Measurements from ENCODE around the gene ANO2.

Gene ANO2

DNA sequence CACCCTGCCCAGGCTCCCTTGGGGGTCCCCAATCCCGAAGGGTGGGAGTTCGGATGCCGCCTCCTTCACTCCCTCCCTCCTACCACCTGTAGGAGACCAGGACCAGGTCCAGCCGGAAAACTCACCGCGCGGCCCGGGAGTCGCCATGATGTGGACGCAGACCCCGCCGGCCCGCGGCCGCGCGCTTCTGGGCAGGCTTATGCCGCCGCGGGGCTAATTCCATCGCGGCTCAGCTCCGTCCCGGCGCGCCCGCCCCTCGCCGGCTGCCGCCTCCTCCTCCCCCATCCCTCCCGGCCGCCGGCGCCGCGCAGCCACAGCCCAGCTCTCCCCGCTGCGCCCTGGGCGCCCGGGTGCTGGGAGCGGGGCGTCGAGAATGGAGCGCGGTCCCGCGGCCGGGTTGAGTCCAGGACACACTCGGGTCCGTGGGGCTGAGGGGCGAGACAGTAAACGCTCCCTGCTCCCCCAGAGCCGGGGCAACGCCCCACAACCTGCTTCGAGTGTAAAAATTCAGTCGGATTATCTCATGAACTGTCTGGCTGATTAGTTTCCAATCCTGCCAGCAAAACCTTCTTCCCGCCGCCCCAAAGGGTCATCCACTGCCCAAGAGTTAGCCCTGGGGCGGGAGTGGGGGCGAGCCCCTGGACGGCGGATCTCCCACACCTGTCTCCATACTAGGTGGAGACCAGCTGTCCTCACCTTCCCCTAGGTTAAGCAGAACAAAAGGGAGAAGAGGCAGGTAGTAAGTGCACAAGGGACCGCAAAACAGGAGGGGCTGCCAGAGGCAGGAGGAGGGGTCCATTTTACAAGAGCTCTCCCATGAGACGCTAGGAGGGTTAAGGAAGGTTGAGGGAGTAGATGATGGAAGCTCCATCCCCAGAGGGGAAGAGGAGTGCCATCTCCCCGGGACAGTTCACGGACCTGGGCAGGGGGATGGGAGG, at the start of gene ANO2:
Gene ANO2 (minus strand): TSS at position 189 of the 938 bp plus-strand sequence. CDS start 42 bp downstream, at position 147.
- no peak for FAIRE-seq
- DNase-seq (ENCODE audit: insufficient read length, low spot score) = no peak

DNA sequence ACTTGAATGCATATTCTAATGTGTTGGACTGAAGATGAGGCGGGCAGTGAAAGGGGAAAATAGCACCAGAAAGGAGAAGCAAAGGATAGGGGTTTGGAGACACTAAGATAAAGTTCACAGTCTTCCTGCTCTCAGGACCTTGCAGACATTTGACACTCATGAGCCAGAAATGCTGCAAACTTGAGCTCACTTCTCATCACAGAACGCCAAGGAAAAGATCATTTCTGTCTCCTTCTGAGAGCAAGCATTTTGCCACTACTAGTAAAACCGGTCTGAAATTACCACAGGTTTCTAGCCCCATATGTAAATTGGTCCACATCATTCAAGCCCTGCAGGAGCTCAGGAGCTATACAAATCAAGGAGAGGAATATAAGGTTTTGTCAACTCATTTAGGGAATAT, 44.6 kb upstream of the ANO2 start:
- DNase-seq (ENCODE audit: insufficient read length, low spot score) (no peak), FAIRE-seq (no peak)

GRCh38 chr12:5988659-5989116, 43.6 kb upstream of the ANO2 start:
- peak; percentile 73 for DNase-seq (ENCODE audit: insufficient read length, low spot score)
- FAIRE-seq = peak; percentile 93

DNA sequence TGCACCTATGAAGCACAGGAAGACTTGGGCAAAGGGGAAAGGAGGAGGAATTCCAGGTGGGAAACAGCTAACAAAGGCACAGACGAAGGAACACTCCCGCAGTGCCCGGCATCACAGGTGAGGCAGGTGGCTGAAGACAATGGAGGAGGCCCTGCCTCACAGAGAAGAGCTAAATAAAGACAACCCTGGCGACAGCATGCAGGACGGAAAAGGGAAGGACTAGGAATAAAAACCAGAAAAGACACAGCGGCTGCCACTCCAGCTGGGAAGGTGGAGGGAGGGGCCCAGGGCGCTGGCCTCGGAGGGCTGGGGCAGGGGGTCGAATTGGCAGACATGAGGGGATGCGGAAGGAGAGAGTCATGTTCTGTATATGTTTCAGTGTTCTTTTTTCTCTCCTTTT, 43.0 kb upstream of the ANO2 start:
- DNase-seq (ENCODE audit: insufficient read length, low spot score) (no peak), FAIRE-seq (no peak)

- DNase-seq (ENCODE audit: insufficient read length, low spot score) (no peak), FAIRE-seq (no peak)
Observed at GRCh38 chr12:5987573-5987972, 42.5 kb upstream of the ANO2 start.

DNA sequence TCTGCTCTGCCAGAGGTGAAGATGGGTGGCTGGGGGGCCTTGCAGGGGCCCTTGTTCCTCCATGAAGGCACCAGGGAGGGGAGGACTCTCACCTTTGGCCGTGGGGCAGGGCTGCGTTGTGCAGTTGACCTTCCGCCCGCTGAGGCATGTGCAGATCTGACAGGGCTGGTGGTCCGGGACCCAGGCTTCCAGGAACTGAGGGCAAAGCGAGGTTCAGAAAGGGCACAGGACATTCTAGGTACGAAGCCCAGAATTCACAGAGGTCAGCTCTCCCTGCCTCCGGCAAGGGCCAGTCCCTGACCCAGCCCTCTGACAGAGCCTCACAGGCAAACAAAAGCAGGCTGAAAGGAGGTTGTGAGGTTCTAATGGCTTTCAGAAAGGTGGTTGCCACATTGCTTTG, 40.4 kb upstream of the ANO2 start:
- no peak for DNase-seq (ENCODE audit: insufficient read length, low spot score)
- no peak for FAIRE-seq

DNA sequence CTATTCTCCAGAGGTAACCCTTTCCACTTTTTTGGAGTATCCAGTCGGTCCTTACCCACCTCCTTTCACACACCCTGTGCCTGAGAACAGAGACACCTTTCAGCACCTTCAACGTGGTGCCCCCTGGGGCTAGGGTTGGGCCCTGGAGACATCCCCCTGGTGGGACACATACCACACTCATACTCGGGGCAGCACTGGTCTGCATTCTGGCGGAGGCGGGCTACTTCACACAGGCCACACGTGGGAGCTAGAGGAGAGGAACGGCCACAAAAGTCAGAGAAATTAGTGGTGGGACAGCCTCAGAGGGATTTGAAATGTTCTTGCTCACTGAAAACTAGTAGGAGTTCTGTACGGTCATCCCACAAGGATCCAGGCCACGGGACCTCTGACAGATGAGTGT, 39.8 kb upstream of the ANO2 start:
- FAIRE-seq = no peak

DNA sequence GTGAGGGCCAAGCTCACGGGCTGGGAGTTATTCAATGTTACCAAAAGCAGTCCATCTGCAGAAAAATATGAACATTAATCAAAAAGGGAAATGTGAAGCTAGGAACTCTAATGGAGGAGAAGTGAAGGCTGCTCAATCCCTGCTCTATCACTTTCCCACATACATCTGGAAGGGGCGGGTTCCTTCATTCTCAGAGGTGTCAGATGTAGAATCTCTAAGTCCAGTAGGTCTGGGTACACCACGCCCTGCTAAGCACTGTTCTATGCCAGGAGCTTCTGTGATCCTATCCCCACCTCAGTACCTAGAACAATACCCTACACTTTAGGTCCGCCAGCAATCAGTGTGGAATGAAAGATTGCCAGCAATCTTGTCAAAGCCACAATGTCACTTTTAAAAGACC, 37.0 kb upstream of the ANO2 start:
- DNase-seq (ENCODE audit: insufficient read length, low spot score) (no peak), FAIRE-seq (no peak)

More for the DNA sequence above, 39.8 kb upstream of the ANO2 start:
- DNase-seq (ENCODE audit: insufficient read length, low spot score) = no peak

DNA sequence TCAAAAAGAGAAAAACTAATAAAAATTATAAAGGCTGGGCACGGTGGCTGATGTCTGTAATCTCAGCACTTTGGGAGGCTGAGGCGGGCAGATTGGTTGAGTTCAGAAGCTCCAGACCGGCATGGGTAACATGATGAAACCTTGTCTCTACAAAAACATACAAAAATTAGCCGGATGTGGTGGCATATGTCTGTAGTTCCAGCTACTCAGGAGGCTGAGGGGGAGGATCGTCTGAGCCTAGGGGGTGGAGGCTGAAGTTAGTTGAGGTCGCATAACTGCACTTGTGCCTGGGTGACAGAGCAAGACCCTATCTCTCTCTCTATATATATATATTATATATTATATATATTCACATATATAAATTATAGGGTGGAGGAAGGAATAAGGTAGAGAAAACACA, 32.5 kb upstream of the ANO2 start:
- no peak for DNase-seq (ENCODE audit: insufficient read length, low spot score)
- FAIRE-seq = no peak

- FAIRE-seq (no peak), DNase-seq (ENCODE audit: insufficient read length, low spot score) (no peak)
Observed at GRCh38 chr12:5976711-5977110, 31.7 kb upstream of the ANO2 start.

- DNase-seq (ENCODE audit: insufficient read length, low spot score) (no peak), FAIRE-seq (no peak)
Observed at GRCh38 chr12:5976196-5976595, 31.1 kb upstream of the ANO2 start.

- FAIRE-seq (no peak), DNase-seq (ENCODE audit: insufficient read length, low spot score) (no peak)
Observed at GRCh38 chr12:5973461-5974115, 28.5 kb upstream of the ANO2 start.

DNA sequence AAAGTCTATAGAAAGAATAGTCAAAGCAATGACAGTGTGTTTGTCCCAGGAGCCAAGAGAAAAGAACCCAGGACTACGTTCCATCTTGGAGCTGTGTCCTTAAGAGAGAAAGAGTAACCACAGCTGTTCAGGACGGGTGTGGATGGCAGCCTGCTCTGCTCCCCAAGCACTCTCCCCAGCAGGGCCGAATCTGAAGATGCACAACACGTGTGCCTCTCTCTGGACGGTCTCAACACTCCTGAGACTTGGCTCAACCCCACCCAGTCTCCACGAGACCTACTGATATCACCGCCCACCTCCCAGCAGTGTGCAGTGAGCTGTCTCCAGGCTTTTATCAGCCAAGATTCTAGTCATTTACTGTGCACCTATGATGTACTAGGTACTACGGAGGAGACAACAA, 27.3 kb upstream of the ANO2 start:
- FAIRE-seq = peak; percentile 11
- DNase-seq (ENCODE audit: insufficient read length, low spot score) = no peak

GRCh38 chr12:5971194-5971850, 26.3 kb upstream of the ANO2 start:
- no peak for FAIRE-seq
- no peak for DNase-seq (ENCODE audit: insufficient read length, low spot score)

GRCh38 chr12:5969974-5970690, 25.1 kb upstream of the ANO2 start:
- FAIRE-seq (no peak), DNase-seq (ENCODE audit: insufficient read length, low spot score) (no peak)

- no peak for FAIRE-seq
- DNase-seq (ENCODE audit: insufficient read length, low spot score) = no peak
Observed at GRCh38 chr12:5969156-5969973, 24.3 kb upstream of the ANO2 start.

DNA sequence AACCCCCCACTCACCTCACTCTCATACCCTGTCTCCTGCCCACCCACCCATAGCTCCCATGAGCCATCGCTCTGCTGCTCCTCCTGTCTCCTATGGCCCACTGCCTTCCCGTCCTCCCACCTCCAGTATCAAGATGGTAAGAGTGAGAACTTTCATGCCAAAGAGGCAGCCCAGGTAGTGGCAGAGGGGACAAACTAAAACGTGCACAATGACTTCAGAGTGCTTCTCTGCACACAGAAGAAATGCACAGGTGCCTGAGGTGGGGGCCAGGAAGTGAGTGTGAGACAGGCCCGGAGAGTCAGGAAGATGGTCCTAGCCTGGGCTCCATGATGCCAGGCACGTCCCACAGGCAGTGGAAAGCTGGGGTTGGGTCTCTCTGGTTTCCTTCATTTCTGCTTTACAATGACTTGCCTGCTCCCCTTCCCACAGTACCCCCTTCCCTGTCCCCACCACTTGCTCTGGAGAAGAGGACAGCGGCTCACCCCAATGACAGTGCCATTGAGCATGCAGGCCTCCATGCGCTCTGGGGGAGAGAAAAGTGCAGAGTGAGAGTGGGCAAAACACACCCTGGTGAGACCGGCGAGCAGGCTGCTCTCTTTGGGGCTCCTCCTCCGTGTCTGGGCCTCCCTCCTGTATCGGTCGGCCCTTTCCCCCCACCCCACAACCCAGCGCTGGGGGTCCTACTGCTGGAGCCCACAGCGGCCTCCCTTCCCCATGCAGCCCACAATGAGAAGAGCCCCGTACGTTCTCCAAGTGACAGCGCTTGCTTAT, 22.8 kb upstream of the ANO2 start:
- FAIRE-seq (no peak), DNase-seq (ENCODE audit: insufficient read length, low spot score) (no peak)

GRCh38 chr12:5966486-5967095, 21.5 kb upstream of the ANO2 start:
- no peak for FAIRE-seq

DNA sequence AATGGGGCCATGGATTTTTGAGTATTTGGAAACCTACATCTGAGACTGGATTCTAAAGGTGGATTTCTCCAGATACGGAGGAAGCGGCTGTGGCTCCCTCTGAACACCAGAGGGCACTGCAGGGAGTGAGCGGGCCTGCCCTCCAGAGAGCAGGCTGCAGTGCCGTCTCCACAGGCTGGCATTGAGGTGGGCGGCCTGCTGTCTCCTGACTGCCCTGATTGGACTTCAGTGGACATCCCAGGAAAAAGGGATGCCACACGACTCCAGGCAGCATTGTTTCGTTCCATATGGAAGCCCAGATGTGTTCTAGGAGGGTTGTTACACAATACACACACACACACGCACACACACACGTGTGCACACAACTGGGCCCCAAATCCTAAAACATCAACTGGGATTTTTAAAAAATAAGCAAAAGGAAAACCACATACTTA, 20.9 kb upstream of the ANO2 start:
- DNase-seq (ENCODE audit: insufficient read length, low spot score) (peak; percentile 52), FAIRE-seq (no peak)

More at GRCh38 chr12:5966486-5967095, 21.5 kb upstream of the ANO2 start:
- DNase-seq (ENCODE audit: insufficient read length, low spot score) = no peak
